HCT116 (cell line): ENCODE data around the gene MAP3K4. TPM values are rescaled to one million over a fixed set of nuclear protein-coding genes. Genes with fewer than 3 reads are reported as not detected.

Experiments
- ATAC-seq: fragments of 200-7000 bp; cut with Tn5 transposase; 2 replicates; pipeline ENCODE4 v1.9.1; 2020; ENCODE audit warnings: mild to moderate bottlenecking, moderate library complexity
- BruUV-seq: library from RNA; stranded (reverse); fragments of 400-500 nt; replicated peaks from 2 replicates; lab custom pipeline; 2021; lab: Mats Ljungman, UMichigan
- CTCF ChIA-PET: fragments of 300-600 bp; sonication (Branson Sonifier 250); formaldehyde crosslinking; loops from one replicate; lab custom pipeline; 2021; ENCODE audit warnings: antibody characterized with exemption; lab: Charles Lee
- POLR2A ChIA-PET: fragments of 300-600, 350-600 bp; sonication (Branson Sonifier 250); formaldehyde crosslinking; loops from one replicate; lab custom pipeline; 2021; ENCODE audit warnings: antibody characterized with exemption; lab: Charles Lee
- RAD21 ChIA-PET, 2 experiments: fragments of 300-600 bp; sonication (Branson Sonifier 250); formaldehyde crosslinking; loops; one replicate each; lab custom pipeline; 2023; ENCODE audit warnings: low total read pairs in 2 of 2; ENCODE audit not compliant: uncharacterized antibody in 2 of 2, unreplicated experiment in 2 of 2, low non-redundant PET in 1 of 2; lab: Charles Lee
- DNase-seq: peaks from one replicate; pipeline ENCODE4 v3.0.0-alpha.2; 2010; ENCODE audit warnings: low read depth, low spot score
- H2AFZ ChIP-seq: fragments of 200-600 bp; shearing (Covaris generic), sonication (generic); 2 replicates; pipeline ENCODE4 v1.6.1; 2017; ENCODE audit warnings: low read depth, mixed run types, mixed read lengths, antibody characterized with exemption, low read length; ENCODE audit not compliant: poor library complexity, severe bottlenecking
- H3K27ac ChIP-seq: 2 replicates; pipeline ENCODE4 v1.5.1; 2012; ENCODE audit warnings: low read depth, low read length
- H3K27me3 ChIP-seq: fragments of 200-600 bp; sonication (generic); 2 replicates; pipeline ENCODE4 v1.6.1; 2016; ENCODE audit warnings: mixed run types, low read length, mixed read lengths; ENCODE audit not compliant: insufficient read depth
- H3K36me3 ChIP-seq, 2 experiments: fragments of 200-500 bp in 1 of 2; fragments of 200-600 bp in 1 of 2; sonication (Bioruptor generic) in 1 of 2; sonication (generic) in 1 of 2; 2 replicates each; pipeline versions ENCODE4 v1.5.1 to v1.6.1; 2014 to 2016; ENCODE audit warnings: low read length in 2 of 2, inconsistent platforms in 1 of 2, mixed read lengths in 1 of 2, mixed run types in 1 of 2; ENCODE audit not compliant: insufficient read depth in 2 of 2, control insufficient read depth in 1 of 2
- H3K4me1 ChIP-seq, 2 experiments: fragments of 200-600 bp in 1 of 2; sonication (generic) in 1 of 2; 2 replicates each; pipeline versions ENCODE4 v1.5.1 to v1.6.1; 2012 to 2017; ENCODE audit warnings: low read length in 2 of 2, inconsistent platforms in 1 of 2, mild to moderate bottlenecking in 1 of 2, mixed read lengths in 1 of 2, mixed run types in 1 of 2, moderate library complexity in 1 of 2; ENCODE audit not compliant: insufficient read depth in 2 of 2, control insufficient read depth in 1 of 2
- H3K4me2 ChIP-seq: fragments of 200-600 bp; sonication (generic); 2 replicates; pipeline ENCODE4 v1.6.1; 2017; ENCODE audit warnings: mixed run types, low read length, mixed read lengths
- H3K4me3 ChIP-seq, 2 experiments: fragments of 200-600 bp in 1 of 2; sonication (generic) in 1 of 2; replicated peaks in 1 of 2; 2 replicates each; pipeline ENCODE4 v1.5.1; 2011 to 2016; ENCODE audit warnings: low read length in 2 of 2, control low read depth in 1 of 2, low read depth in 1 of 2, mild to moderate bottlenecking in 1 of 2, mixed read lengths in 1 of 2, mixed run types in 1 of 2
- H3K79me2 ChIP-seq: fragments of 200-600 bp; sonication (generic); 2 replicates; pipeline ENCODE4 v1.6.1; 2017; ENCODE audit warnings: mild to moderate bottlenecking, mixed run types, low read length, moderate library complexity, mixed read lengths; ENCODE audit not compliant: insufficient read depth
- H3K9ac ChIP-seq: fragments of 200-600 bp; sonication (generic); 2 replicates; pipeline ENCODE4 v1.6.1; 2016; ENCODE audit warnings: low read length, mixed read lengths
- H3K9me2 ChIP-seq: fragments of 200-600 bp; sonication (generic), shearing (Covaris generic); 2 replicates; pipeline ENCODE4 v1.6.1; 2017; ENCODE audit warnings: mixed run types, mild to moderate bottlenecking, moderate library complexity; ENCODE audit not compliant: insufficient read depth
- H3K9me3 ChIP-seq, 2 experiments: fragments of 200-500 bp in 1 of 2; fragments of 200-600 bp in 1 of 2; sonication (Bioruptor generic) in 1 of 2; sonication (generic) in 1 of 2; 2 replicates each; pipeline ENCODE4 v1.6.1; 2014 to 2017; ENCODE audit warnings: low read length in 2 of 2, mixed read lengths in 2 of 2, inconsistent platforms in 1 of 2, low read depth in 1 of 2, mild to moderate bottlenecking in 1 of 2, mixed run types in 1 of 2, moderate library complexity in 1 of 2; ENCODE audit not compliant: control insufficient read depth in 1 of 2, insufficient read depth in 1 of 2
- H4K20me1 ChIP-seq: fragments of 200-600 bp; sonication (generic), shearing (Covaris generic); 2 replicates; pipeline ENCODE4 v1.6.1; 2017; ENCODE audit warnings: mixed run types, mild to moderate bottlenecking, moderate library complexity; ENCODE audit not compliant: insufficient read depth
- CTCF ChIP-seq, 3 experiments: fragments of 200-600 bp in 1 of 3; sonication (generic) in 1 of 3; IDR thresholded peaks in 2 of 3; conservative IDR thresholded peaks in 1 of 3; 2 replicates each; pipeline ENCODE4 v1.5.1; 2012 to 2017; ENCODE audit warnings: low read depth in 2 of 3, low read length in 2 of 3, antibody characterized with exemption in 1 of 3, borderline replicate concordance in 1 of 3, control low read depth in 1 of 3, mild to moderate bottlenecking in 1 of 3, mixed read lengths in 1 of 3, mixed run types in 1 of 3, moderate library complexity in 1 of 3; ENCODE audit not compliant: insufficient read depth in 1 of 3
- EGR1 ChIP-seq: IDR thresholded peaks from 2 replicates; pipeline ENCODE4 v1.6.1; 2012; ENCODE audit warnings: low read depth
- ELF1 ChIP-seq: IDR thresholded peaks from 2 replicates; pipeline ENCODE4 v1.6.1; 2012; ENCODE audit warnings: low read depth, borderline replicate concordance
- EZH2 ChIP-seq: fragments of 200-600 bp; sonication (generic); IDR thresholded peaks from 2 replicates; pipeline ENCODE4 v1.6.1; 2017; ENCODE audit warnings: antibody characterized with exemption, mixed run types
- FOSL1 ChIP-seq: IDR thresholded peaks from 2 replicates; pipeline ENCODE4 v1.6.1; 2012; ENCODE audit warnings: low read depth
- JUND ChIP-seq: IDR thresholded peaks from 2 replicates; pipeline ENCODE4 v1.6.1; 2012
- POLR2A ChIP-seq: IDR thresholded peaks from 2 replicates; pipeline ENCODE4 v1.7.0; 2011; ENCODE audit warnings: borderline replicate concordance; ENCODE audit not compliant: insufficient read depth, insufficient read length; ENCODE audit errors: extremely low read depth
- POLR2AphosphoS5 ChIP-seq: IDR thresholded peaks from 2 replicates; pipeline ENCODE4 v1.6.1; 2011; ENCODE audit warnings: mild to moderate bottlenecking, low read depth, low read length, moderate library complexity
- YY1 ChIP-seq: IDR thresholded peaks from 2 replicates; pipeline ENCODE4 v1.6.1; 2011; ENCODE audit warnings: low read length, low read depth, moderate library complexity, mild to moderate bottlenecking; ENCODE audit not compliant: insufficient replicate concordance; ENCODE audit errors: extremely low read depth
- ZNF274 ChIP-seq: fragments of 200-500 bp; sonication (Bioruptor generic); IDR thresholded peaks from 2 replicates; pipeline ENCODE4 v1.6.1; 2014; ENCODE audit warnings: mild to moderate bottlenecking, low read depth, low read length, inconsistent platforms
- intact Hi-C: fragments of 100-400 bp; cut with micrococcal nuclease; formaldehyde crosslinking; loops from 2 replicates; pipeline ENCODE4 v1.10.0; 2022
- total RNA-seq: library from RNA; stranded (reverse); gene quantifications from one replicate; pipeline ENCODE4 v1.2.1, GENCODE V29; 2021; ENCODE audit not compliant: unreplicated experiment
- TF ChIP-seq, protein P1 (sequence below): IDR thresholded peaks from 2 replicates; pipeline ENCODE4 v1.6.1; 2012; ENCODE audit warnings: low read depth
- TF ChIP-seq, protein P2 (sequence below): IDR thresholded peaks from 2 replicates; pipeline ENCODE4 v1.6.1; 2012

MAP3K4 gene
- total RNA-seq, 1 experiment from 2014 or later = 46.5 TPM

GRCh38 chr6:161134550-161135298 is 143.2 kb downstream of the MAP3K4 start:
- intact Hi-C loops = no loop called here
- ATAC-seq (no peak), DNase-seq (no peak)
- ChIA-PET POLR2A (no interaction called here), RAD21 (no interaction called here), CTCF (no interaction called here)
- Histone ChIP-seq H3K4me1 (no peaks in the 10 kb centered on the region), H3K9me2 (no peaks in the 10 kb centered on the region), H3K4me3 (no peak overlapping the region), H3K4me2 (no peak overlapping the region), H2AFZ (no peak overlapping the region), H3K9me3 (no peaks in the 10 kb centered on the region), H3K27ac (no peak overlapping the region), H3K9ac (no peak overlapping the region), H3K36me3 (no peaks in the 10 kb centered on the region; a peak in 1 of 4 replicates), H3K79me2 (no peaks in the 10 kb centered on the region), H3K27me3 (no peaks in the 10 kb centered on the region), H4K20me1 (no peaks in the 10 kb centered on the region)
- TF ChIP-seq, protein P1, sequence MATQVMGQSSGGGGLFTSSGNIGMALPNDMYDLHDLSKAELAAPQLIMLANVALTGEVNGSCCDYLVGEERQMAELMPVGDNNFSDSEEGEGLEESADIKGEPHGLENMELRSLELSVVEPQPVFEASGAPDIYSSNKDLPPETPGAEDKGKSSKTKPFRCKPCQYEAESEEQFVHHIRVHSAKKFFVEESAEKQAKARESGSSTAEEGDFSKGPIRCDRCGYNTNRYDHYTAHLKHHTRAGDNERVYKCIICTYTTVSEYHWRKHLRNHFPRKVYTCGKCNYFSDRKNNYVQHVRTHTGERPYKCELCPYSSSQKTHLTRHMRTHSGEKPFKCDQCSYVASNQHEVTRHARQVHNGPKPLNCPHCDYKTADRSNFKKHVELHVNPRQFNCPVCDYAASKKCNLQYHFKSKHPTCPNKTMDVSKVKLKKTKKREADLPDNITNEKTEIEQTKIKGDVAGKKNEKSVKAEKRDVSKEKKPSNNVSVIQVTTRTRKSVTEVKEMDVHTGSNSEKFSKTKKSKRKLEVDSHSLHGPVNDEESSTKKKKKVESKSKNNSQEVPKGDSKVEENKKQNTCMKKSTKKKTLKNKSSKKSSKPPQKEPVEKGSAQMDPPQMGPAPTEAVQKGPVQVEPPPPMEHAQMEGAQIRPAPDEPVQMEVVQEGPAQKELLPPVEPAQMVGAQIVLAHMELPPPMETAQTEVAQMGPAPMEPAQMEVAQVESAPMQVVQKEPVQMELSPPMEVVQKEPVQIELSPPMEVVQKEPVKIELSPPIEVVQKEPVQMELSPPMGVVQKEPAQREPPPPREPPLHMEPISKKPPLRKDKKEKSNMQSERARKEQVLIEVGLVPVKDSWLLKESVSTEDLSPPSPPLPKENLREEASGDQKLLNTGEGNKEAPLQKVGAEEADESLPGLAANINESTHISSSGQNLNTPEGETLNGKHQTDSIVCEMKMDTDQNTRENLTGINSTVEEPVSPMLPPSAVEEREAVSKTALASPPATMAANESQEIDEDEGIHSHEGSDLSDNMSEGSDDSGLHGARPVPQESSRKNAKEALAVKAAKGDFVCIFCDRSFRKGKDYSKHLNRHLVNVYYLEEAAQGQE = no peak
- BruUV-seq = no TSS peak

- Histone ChIP-seq H3K9me3 (no peaks in the 10 kb centered on the region), H3K27me3 (no peaks in the 10 kb centered on the region), H3K4me2 (no peak overlapping the region), H3K9me2 (no peaks in the 10 kb centered on the region), H3K36me3 (no peaks in the 10 kb centered on the region; a peak in 1 of 4 replicates), H4K20me1 (no peaks in the 10 kb centered on the region), H3K79me2 (no peaks in the 10 kb centered on the region), H3K4me1 (no peaks in the 10 kb centered on the region), H3K4me3 (no peak overlapping the region), H3K27ac (no peak overlapping the region), H2AFZ (no peak overlapping the region), H3K9ac (no peak overlapping the region)
- intact Hi-C loops = no loop called here
- BruUV-seq = no TSS peak
- CTCF ChIA-PET = no interaction called here
- POLR2A ChIA-PET = no interaction called here
- no peak for DNase-seq
- no peak for ATAC-seq
- RAD21 ChIA-PET = no interaction called here
- TF ChIP-seq ELF1 (no peak), EGR1 (no peak), FOSL1 (no peak), POLR2AphosphoS5 (no peak), EZH2 (no peak), JUND (no peak), YY1 (no peak), POLR2A (no peak), CTCF (IDR thresholded peaks at IDR 0.05 in 2 of 3, conservative IDR thresholded peaks at IDR 0.05 in 1 of 3; ENCODE audit: borderline replicate concordance in 1 of 3, insufficient read depth in 1 of 3, low read depth in 2 of 3, low read length in 2 of 3) (no peak), ZNF274 (no peak)
- TF ChIP-seq, protein P2, sequence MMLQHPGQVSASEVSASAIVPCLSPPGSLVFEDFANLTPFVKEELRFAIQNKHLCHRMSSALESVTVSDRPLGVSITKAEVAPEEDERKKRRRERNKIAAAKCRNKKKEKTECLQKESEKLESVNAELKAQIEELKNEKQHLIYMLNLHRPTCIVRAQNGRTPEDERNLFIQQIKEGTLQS = no peak
Measured at GRCh38 chr6:161135695-161136591, 144.4 kb downstream of the MAP3K4 start.
